ENCODE measurements around the gene MRPL40. TPM values are rescaled to one million over a fixed set of nuclear protein-coding genes. Genes with fewer than 3 reads are reported as not detected.

MRPL40 gene
- total and polyA plus RNA-seq, 2 of the 13 experiments (the other 11 are each of a cell fraction or from before 2014, with no cell fraction given), result 42.7 to 79.7 TPM

DNA sequence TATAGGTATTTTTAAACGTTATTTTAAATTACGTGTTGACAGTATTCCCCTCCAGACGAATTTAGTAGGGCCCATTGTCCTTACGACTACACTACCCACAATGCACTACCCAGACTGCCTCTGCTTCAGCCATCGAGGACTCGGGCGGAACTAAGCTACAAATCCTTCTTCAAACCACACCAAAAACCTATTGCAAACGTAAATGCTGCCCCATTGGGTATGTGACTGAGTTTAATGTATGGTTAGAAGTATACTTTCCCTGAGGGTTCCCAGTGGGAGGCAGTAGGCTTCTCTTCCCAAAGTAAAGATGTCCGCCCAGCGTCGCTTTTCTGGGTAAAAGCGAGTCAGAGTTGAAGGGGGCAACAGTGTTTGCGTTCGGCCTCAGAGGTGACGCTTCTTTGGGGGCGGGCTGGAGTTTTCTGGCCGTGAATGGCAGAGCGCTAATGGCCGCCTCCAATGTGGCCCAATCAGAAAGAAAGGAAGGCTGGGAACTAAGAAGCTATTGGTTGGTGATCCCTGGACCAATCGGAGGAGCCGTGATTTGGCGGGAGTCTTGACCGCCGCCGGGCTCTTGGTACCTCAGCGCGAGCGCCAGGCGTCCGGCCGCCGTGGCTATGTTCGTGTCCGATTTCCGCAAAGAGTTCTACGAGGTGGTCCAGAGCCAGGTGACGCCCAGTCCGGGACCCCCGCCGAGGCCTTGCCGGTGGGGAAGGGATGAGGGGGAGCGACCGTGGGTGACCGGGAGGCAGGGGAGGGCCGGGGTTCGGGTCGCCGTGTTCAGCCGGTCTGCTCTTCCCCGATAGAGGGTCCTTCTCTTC is 47.2 kb downstream of the MRPL40 start, which contains the start of gene CDC45 (continued):
- TF ChIP-seq, protein P1, sequence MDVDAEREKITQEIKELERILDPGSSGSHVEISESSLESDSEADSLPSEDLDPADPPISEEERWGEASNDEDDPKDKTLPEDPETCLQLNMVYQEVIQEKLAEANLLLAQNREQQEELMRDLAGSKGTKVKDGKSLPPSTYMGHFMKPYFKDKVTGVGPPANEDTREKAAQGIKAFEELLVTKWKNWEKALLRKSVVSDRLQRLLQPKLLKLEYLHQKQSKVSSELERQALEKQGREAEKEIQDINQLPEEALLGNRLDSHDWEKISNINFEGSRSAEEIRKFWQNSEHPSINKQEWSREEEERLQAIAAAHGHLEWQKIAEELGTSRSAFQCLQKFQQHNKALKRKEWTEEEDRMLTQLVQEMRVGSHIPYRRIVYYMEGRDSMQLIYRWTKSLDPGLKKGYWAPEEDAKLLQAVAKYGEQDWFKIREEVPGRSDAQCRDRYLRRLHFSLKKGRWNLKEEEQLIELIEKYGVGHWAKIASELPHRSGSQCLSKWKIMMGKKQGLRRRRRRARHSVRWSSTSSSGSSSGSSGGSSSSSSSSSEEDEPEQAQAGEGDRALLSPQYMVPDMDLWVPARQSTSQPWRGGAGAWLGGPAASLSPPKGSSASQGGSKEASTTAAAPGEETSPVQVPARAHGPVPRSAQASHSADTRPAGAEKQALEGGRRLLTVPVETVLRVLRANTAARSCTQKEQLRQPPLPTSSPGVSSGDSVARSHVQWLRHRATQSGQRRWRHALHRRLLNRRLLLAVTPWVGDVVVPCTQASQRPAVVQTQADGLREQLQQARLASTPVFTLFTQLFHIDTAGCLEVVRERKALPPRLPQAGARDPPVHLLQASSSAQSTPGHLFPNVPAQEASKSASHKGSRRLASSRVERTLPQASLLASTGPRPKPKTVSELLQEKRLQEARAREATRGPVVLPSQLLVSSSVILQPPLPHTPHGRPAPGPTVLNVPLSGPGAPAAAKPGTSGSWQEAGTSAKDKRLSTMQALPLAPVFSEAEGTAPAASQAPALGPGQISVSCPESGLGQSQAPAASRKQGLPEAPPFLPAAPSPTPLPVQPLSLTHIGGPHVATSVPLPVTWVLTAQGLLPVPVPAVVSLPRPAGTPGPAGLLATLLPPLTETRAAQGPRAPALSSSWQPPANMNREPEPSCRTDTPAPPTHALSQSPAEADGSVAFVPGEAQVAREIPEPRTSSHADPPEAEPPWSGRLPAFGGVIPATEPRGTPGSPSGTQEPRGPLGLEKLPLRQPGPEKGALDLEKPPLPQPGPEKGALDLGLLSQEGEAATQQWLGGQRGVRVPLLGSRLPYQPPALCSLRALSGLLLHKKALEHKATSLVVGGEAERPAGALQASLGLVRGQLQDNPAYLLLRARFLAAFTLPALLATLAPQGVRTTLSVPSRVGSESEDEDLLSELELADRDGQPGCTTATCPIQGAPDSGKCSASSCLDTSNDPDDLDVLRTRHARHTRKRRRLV (CRISPR knock-in tag; IDR thresholded peaks at IDR 0.05), result no peak
- TF ChIP-seq ZFP1 (CRISPR knock-in tag; IDR thresholded peaks at IDR 0.05) (no peak), KAT8 (CRISPR knock-in tag; IDR thresholded peaks at IDR 0.05) (peak; percentile 73), NR0B2 (CRISPR knock-in tag; IDR thresholded peaks at IDR 0.05) (peak; percentile 67; the same call in 1 of the 2 replicates), NFATC3 (CRISPR knock-in tag; IDR thresholded peaks at IDR 0.05) (no peak; the same call in 1 of the 2 replicates), CAMTA2 (CRISPR knock-in tag; IDR thresholded peaks at IDR 0.05; ENCODE audit: borderline replicate concordance) (no peak), PRDM15 (CRISPR knock-in tag; IDR thresholded peaks at IDR 0.05) (no peak), STAT5B (CRISPR knock-in tag; IDR thresholded peaks at IDR 0.05) (no peak), NONO (IDR thresholded peaks at IDR 0.05) (no peak), NONO (CRISPR knock-in tag; conservative IDR thresholded peaks at IDR 0.05) (no peak), BHLHE40 (IDR thresholded peaks at IDR 0.05; ENCODE audit: low read length) (no peak), ZBTB14 (CRISPR knock-in tag; IDR thresholded peaks at IDR 0.05) (no peak), ZSCAN20 (CRISPR knock-in tag; IDR thresholded peaks at IDR 0.05; ENCODE audit: borderline replicate concordance) (no peak), KLF13 (CRISPR knock-in tag; IDR thresholded peaks at IDR 0.05) (0 out of 2 replicates have a peak, but pooled peaks have one; percentile 48), ZBTB21 (CRISPR knock-in tag; IDR thresholded peaks at IDR 0.05) (peak; percentile 62; the same call in 1 of the 2 replicates), TMF1 (CRISPR knock-in tag; IDR thresholded peaks at IDR 0.05; ENCODE audit: low read depth) (no peak)
- TF ChIP-seq, protein P2, sequence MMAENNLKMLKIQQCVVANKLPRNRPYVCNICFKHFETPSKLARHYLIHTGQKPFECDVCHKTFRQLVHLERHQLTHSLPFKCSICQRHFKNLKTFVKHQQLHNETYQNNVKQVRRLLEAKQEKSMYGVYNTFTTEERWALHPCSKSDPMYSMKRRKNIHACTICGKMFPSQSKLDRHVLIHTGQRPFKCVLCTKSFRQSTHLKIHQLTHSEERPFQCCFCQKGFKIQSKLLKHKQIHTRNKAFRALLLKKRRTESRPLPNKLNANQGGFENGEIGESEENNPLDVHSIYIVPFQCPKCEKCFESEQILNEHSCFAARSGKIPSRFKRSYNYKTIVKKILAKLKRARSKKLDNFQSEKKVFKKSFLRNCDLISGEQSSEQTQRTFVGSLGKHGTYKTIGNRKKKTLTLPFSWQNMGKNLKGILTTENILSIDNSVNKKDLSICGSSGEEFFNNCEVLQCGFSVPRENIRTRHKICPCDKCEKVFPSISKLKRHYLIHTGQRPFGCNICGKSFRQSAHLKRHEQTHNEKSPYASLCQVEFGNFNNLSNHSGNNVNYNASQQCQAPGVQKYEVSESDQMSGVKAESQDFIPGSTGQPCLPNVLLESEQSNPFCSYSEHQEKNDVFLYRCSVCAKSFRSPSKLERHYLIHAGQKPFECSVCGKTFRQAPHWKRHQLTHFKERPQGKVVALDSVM (CRISPR knock-in tag; IDR thresholded peaks at IDR 0.05), result no peak
